HG03060 (cell line): ENCODE measurements around the gene PI4KA.
A peak's percentile ranks its signal among the peaks of the same experiment; 100 is the strongest.
"Not testable (repeated sequence)": the region's sequence is repeated elsewhere in the genome, so short reads cannot be mapped to it uniquely, and the experiment has no call there.

Source experiments
- ATAC-seq: cut with Tn5 transposase; IDR thresholded peaks from one replicate; pipeline ENCODE4 v1.9.1; 2021; ENCODE audit warnings: low read depth, moderate number of reproducible peaks; ENCODE audit not compliant: unreplicated experiment

PI4KA gene

DNA sequence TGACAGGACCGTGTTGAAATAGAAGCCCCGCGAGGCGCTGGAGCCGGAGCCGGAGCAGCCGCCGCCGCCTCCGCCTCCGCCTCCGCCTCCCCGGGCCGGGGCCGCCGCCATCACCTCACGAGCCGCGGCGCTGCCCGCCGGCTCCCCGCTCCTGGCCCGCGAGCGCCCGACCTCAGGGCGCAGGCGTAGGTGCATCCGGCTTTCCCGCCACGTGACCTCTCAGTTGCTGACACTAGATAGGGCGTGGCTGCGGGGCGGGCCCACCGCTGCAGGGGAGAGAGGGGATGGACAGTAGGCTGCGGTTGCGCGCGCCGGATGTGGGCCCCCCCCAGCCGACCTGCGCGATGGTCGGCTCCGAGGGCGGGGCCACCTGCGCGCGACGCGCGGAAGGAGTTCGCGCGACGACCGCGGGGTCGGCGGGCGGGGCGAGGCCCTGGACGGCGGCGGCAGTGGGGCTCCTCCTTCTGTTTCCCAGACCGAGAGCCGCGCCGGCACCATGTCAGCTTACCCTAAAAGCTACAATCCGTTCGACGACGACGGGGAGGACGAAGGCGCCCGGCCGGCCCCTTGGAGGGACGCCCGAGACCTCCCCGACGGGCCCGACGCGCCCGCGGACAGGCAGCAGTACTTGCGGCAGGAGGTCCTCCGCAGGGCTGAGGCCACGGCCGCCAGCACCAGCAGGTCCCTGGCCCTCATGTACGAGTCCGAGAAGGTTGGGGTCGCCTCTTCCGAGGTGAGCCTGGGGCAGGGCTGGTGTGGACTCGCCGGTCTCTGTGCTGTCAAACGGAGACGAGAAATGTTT, at the start of gene PI4KA, which contains the start of gene SNAP29:
PI4KA (minus strand) TSS at position 197 of the 802 bp plus-strand sequence; CDS start at position 111, 86 bp downstream.
SNAP29 (plus strand) TSS at position 393 of the 802 bp plus-strand sequence; CDS start at position 497, 104 bp downstream.
- peak; percentile 92 for ATAC-seq

DNA sequence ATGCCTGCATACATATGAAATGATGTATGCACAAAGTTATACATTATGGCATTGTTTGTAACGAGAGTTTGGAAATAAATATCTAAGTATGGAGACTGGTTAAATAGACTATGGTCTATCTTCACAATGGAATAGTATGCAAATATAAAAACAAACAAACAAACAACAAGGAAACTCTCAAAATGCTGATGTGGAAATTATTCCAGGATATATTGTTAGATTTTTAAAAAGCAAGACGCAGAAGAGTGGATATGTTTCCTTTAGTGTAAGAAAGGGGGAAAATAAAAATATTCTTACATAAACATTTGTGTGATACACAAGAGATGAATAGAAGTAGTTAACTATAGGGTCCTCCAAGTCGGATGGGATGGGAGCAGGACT, 47.8 kb upstream of the PI4KA start:
- ATAC-seq: no peak

DNA sequence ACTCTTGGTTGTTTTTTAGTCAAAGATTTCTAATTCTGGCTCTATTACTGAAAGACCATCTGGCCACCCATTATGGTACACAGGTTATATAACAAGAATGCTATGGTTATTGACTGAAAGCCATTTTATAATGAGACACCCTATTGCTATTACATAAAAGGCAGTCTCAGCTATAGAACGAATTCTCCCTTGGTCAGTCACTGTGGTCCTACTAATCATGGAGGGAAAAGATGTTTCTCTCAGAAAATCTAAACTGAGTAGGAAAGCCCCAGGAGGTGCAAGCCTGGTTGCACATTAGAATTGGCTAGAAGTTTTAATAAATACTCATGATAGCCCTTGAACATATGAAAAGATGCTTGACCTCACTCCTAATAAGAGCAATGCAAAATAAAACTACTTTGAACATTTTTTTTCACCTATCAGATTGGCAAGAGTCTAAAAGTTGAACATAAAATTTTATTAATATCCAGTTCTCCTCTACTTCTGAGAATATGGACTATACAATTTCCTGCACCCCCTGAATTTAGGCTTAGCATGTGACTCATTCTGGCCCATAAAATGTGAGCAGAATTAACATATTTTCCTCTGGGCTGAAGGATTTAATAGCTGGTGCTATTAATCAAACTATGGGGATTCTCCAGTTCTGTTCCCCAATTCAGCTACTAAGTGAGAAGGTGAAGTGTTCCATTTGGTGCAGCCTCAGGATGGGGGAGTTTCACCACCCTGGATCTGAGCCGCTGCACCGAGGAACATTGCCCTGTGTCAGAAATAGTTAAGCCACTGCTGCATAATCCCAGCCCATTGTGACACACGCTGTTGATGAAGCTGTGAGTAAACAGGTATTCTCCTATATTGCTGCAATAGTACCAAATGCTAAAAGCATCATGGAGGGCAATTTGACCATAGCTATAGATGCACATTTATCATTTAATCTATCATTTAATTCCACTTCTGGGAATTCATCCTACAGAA, 47.1 kb upstream of the PI4KA start:
- no peak for ATAC-seq

DNA sequence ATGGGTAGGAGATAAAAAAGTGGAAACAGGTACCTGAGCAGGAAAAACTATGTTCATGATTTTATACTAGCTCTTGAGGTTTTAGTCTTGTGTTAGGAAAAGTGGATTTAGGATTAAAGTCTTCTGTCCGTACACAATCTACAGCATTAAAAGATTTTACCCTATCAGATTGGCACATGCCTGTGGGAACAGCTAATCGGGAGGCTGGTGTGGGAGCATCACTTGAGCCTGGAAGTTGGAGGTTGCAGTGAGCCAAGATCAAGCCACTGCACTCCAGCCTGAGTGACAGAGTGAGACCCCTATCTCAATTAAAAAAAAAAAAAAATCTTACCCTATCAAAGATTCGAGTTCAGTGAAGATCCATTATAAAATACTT, 46.4 kb upstream of the PI4KA start:
- ATAC-seq: no peak

DNA sequence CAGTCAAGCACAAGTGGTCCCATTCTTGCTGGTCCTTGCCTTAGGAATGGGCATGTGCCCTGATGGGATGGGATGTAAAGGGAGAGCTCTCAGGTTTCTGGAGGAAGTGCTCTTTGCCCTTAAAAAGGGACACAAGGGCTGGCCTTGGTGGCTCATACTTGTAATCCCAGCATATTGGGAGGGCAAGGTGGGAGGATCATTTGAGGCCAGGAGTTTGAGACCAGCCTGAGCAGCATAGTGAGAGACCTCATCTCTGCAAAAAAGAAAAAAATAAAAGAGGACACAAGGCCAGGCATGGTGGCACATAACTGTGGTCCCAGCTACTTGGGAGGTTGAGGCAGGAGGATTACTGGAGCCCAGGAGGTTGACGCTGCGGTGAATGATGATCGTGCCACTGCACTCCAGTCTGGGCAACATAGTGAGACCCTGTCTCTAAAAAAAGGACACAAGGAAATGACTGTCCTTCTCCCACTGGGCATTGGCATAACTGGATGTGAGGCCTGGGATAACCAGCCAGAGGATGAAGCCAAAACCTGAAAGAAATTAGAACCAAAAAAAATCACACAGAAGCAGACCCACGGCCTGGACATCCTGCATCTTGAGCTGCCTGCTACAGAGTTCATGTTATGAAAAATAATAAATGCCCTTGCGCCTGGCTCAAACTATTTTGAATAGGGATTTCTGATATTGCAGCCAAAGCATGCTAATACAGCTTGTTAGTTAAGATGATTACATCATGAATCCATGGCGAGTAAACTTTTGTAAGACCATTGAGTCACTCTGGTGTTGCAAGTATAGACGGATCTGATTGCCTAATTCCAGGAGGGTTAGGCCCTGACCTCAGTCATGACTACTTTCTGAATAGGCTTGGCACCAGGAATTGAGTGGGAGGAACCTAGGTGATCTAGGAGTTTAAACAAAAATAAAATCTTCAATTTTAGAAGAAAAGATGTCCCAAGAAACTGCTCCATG, 45.7 kb upstream of the PI4KA start:
- ATAC-seq: no peak

DNA sequence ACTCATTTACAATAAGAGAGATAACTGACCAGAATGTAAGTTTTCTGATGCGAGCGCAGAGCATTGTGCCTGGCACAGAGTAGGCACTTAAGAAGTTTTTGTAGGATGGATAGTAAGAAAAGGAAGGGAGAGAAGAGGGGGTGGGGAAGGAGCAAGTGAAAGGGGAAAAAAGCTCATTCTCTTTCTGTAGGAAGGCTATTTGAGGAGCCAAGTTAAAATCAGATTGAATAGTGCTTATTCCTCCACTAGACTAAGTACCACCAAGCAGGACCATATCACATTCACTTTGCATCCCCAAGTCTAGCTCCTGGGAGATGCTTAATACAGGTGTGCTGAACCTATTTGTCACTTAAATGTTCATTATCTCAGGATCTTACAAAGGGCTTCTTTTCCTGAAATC, 44.5 kb upstream of the PI4KA start:
- no peak for ATAC-seq

DNA sequence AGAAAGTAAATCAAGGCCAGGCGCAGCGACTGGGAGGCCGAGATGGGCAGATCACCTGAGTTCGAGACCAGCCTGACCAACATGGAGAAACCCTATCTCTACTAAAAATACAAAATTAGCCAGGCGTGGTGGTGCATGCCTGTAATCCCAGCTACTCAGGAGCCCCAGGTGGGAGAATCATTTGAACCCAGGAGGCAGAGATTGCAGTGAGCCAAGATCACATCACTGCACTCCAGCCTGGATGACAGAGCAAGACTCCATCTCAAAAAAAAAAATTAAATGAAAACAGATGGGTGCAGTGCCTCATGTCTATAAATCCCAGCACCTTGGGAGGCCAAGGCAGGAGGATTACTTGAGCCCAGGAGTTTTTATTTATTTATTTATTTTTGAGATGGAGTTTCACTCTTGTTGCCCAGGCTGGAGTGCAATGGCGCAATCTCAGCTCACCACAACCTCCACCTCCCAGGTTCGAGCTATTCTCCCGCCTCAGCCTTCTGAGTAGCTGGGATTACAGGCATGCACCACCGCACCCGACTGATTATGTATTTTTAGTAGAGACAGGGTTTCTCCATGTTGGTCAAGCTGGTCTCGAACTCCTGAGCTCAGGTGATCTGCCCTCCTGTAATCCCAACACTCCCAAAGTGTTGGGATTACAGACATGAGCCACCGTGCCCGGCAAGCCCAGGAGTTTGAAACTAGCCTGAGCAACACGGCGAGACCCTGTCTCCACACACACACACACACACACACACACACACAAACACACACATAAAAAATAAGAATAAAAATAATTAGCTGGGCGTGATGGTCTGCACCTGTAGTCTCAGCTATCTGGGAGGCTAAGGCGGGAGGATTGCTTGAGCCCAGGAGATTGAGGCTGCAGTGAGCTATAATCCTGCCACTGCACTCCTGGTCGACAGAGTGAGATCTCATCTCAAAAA, 42.8 kb upstream of the PI4KA start:
- ATAC-seq: not testable (repeated sequence)

DNA sequence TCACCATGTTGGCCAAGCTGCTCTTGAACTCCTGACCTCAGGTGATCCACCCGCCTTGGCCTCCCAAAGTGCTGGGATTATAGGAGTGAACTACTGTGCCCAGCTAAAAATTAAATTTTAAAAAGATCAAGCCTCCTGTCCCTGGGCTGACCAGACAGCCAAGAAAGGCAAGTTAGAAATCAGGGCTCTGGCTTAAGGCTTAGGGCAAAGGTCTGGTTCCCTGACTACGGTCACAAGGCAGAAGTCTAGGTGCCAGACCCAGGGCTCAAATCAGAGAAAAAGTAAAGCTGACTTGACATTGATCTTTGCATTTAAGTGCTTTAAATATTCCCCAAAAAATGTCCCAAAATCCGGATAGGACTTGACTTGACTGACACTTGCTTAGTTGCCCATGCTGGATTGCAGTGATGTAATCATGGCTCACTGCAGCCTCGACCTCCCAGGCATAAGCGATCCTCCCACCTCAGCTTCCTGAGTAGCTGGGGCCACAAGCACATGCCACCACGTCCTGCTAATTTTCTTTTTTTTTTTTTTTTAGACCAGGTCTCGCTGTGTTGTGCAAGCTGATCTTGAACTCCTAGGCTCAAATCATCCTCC, 41.3 kb upstream of the PI4KA start:
- no peak for ATAC-seq

DNA sequence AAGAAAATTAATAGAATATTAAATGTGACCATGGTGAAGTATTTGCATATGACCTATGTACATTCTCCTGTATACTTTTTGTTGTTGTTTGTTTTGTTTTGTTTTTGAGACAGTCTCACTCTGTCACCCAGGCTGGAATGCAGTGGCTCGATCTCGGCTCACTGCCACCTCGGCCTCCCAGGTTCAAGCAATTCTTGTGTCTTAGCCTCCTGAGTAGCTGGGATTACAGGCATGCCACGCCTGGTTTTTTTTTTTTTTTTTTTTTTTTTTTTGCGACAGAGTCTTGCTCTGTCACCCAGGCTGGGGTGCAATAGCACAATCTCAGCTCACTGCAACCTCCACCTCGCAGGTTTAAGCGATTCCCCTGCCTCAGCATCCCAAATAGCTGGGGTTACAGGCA, 39.1 kb upstream of the PI4KA start:
- not testable (repeated sequence) for ATAC-seq

DNA sequence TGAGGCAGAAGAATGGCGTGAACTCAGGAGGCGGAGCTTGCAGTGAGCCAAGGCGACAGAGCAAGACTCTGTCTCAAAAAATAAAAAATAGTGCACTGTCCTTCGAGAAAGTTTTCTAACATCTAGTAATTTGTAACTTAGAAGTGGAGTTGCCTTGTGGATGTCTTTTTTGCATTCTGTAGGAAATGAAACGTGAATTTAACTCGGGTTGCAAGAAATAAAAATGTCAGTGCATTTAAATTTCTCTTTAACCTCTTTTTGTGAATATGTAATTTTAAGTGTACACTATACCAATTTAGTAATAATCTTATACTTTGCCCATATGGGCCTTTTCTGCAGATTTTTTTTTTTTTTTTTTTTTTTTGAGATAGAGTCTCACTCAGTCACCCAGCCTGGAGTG, 32.4 kb upstream of the PI4KA start:
- no peak for ATAC-seq

DNA sequence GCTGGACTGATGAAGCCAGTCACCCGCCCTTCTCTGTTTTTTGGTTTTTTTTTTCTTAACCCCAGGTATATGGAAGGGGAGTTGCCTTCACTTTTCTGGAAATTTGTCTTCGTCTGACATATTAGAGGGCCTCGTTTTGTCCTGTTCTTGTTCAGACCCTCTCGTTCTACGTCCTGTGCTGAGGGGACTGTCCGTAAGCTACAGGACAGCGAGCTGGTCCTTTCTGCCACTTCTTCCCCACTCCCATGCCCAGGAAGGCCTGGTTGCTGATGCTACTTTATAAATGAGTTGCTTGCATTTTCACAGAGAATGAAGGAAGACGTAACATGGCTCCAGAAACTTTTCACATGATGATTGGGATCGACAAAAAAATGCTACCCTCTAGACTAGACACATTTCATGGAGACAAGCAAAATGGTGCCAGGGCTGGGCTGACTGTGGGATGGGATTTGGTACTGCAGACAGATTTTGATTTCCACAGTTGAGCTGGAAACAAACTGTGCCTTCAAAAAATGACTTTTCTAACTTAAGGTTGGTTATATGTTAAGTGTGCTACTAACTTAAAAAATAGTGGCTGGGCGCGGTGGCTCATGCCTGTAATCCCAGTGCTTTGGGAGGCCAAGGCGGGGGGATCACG, 31.4 kb upstream of the PI4KA start:
- ATAC-seq: no peak

DNA sequence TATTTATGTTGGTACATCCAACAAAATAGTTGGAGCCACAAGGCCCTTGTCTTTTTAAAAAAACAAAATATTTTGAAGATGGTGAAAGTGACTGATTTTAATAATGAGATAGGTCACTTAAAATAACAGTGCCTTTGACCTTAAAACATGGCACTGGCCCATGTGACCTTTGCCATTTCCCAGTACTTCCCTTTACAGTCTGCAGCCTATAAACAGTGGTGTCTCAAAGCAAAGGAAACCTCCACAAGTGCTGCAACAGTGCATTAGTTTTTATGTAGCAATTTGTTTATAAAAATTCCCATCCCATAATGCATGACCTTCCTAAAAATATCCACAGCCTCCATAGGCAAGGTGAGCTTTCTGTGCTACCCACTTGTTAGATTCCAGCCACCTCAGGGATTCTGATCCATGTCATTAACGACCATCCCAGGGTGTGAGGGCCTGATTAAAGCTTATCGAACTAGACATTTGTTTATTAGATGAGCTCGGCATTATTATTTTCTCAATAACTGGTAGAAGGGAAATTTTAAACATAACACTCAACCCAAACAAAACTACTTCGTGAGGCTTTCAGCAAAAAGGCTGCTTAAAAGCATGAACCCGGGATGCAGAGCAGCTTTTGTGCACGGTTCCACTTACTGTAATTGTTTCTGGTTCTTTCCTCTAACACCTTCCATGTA, 30.6 kb upstream of the PI4KA start:
- ATAC-seq: no peak

DNA sequence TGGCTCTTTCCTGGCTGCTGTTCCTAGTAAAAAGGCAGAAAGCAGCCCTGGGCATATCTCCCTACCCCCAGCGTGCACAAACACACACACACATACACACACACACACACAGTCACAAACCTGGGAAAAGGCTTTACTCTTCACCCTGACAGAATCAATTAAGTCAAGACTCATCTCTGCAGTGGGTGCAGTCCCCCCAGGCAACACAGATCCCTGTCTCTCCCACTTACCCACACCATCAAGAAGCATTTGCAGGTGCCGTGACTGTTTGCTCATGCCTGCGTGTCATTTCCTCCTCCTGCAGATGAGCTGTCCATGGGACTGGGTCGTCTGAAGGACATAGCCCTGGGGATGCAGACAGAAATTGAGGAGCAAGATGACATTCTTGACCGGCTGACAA, 28.8 kb upstream of the PI4KA start:
- no peak for ATAC-seq

DNA sequence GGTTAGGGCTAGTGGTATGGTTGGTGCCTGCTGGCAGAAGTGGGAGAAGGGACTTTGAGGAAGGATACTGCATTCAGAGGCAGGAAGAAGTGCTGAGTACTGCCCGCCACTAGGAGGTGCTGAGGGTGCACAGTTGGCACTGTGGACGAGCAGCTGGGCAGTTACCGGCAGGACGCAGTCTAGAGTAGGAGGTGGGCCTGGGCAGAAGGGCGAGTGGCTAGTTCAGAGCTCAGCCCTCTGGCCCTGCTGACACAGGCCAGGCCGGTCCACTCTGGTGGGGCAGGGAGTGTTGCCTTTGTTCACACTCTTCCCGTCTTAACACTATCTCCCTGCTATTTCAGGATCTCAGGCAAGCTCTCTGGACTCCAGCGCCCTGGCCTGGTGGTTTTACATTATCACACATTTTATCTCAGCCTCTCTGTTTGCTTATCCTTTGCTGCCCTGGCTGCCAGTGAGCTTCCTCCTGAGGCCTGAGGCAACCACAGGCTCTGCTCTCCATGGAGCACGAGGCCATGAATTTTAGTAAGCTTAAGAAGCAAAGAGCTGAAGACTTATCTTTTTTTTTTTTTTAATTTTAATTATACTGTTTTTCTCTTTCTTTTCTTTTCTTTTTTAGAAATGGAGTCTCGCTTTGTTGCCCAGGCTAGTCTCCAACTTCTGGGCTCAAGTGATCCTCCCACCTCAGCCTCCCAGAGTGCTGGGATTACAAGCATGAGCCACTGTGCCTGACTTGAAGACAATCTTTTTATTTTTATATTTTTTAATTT, 27.1 kb upstream of the PI4KA start:
- ATAC-seq: no peak

DNA sequence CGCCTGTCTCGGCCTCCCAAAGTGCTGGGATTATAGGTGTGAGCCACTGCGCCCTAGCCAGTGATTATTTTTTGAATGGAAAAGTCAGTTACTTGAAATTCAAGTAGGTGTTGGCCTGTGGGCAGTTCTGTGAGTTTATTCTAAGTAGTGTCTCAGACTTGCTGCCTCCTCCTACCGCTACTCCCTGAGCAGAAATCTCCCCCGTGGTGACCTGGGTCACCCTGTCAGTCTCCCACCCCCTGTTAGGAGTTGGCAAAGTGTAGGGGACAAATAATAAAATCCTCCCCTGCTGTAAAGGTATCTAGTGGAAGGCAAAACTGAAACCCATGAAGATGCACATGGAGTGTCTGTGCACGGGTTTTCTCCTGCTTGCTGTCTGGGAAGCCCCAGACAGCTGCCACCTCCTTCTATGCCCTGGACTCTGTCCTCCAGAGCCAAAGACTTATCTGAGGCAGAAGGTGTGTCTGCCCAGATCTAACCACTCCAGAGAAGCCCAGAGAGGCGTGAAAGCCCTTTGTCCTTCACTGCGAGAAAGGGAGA, 26.5 kb upstream of the PI4KA start:
- no peak for ATAC-seq

DNA sequence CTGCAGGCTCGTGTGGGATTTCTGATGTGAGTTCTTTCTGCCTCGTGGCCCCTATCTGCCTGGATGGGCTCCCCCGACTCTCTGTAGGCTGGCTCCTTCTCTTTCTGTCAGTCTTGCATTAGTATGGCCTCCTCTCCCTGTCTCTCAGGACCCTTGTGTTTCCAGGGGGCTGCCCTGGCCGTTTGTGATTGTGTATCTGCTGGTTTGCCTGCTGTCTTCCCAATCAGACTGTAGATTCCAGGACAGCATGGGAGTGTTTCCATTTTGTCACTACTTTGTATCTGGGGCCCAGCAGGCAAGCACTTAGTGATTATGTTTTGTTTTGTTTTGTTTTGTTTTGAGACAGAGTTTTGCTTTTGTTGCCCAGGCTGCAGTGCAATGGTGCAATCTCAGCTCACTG, 25.8 kb upstream of the PI4KA start:
- no peak for ATAC-seq

DNA sequence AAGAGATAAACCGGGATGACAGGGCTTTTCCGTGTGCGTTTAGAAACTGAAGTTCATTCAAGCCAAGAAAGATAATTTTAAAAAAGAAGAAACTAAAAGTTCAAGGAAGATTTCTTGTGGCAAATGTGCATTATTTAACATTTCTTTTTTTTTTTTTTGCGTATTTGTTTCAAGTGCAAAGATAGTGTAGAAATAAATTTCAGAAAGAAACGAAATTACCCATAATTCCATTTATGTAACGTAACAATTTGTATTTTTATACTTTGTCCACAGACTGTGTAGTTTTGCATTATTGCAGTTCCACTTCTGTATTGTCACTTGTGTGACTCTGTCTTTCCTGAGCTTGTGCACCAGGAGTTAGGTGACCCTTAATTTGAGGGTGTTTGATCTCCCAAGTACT, 24.2 kb upstream of the PI4KA start:
- no peak for ATAC-seq
